Colonic mucosa (tissue), 4 donors: Measurements from ENCODE around the gene FOXD2. TPM values are rescaled to one million over a fixed set of nuclear protein-coding genes. Genes with fewer than 3 reads are reported as not detected.

ENCODE experiments used
- DNase-seq: peaks from one replicate; pipeline ENCODE4 v3.0.0-alpha.2; 2020
- H3K27ac ChIP-seq: fragments of 200-600 bp; one replicate; pipeline ENCODE4 v1.8.0; 2021
- H3K27me3 ChIP-seq: fragments of 200-600 bp; one replicate; pipeline ENCODE4 v1.8.0; 2021
- H3K36me3 ChIP-seq: fragments of 200-600 bp; one replicate; pipeline ENCODE4 v1.8.0; 2021
- H3K4me1 ChIP-seq: fragments of 200-600 bp; one replicate; pipeline ENCODE4 v1.8.0; 2021; ENCODE audit warnings: mild to moderate bottlenecking
- H3K4me3 ChIP-seq: fragments of 200-600 bp; one replicate; pipeline ENCODE4 v1.8.0; 2021
- H3K9ac ChIP-seq, 2 donors: one replicate each; pipeline ENCODE4 v1.7.0; 2013; ENCODE audit warnings: control low read depth in 2 of 2, low read depth in 2 of 2, low read length in 2 of 2
- H3K9me3 ChIP-seq: fragments of 200-600 bp; one replicate; pipeline ENCODE4 v1.8.0; 2021
- intact Hi-C: fragments of 100-400 bp; cut with DNase I; formaldehyde crosslinking; loops from one replicate; pipeline ENCODE4 v1.14.1; 2022
- total RNA-seq, 2 donors: library from RNA; stranded (reverse); fragmentation: NEBNext Ultra II Directional in 1 of 2; extraction: Animal tissue kit (Norgen Biotek cat#: 25700) in 1 of 2; gene quantifications; one replicate each; pipeline ENCODE4 v1.2.1, GENCODE V29; 2021
- TF ChIP-seq, protein P1 (sequence below): fragments of 200-600 bp; IDR thresholded peaks from one replicate; pipeline ENCODE4 v1.8.0; 2022; ENCODE audit warnings: antibody characterized with exemption, mild to moderate bottlenecking
- donor health status: healthy.
- donor health status: DM: no; HTN: no; CAD: no.
- donor health status: DM: no; HTN: no; CAD: no.

Gene FOXD2
- total RNA-seq, 2 donors from 2014 or later: 22.5 to 25.1 TPM

DNA sequence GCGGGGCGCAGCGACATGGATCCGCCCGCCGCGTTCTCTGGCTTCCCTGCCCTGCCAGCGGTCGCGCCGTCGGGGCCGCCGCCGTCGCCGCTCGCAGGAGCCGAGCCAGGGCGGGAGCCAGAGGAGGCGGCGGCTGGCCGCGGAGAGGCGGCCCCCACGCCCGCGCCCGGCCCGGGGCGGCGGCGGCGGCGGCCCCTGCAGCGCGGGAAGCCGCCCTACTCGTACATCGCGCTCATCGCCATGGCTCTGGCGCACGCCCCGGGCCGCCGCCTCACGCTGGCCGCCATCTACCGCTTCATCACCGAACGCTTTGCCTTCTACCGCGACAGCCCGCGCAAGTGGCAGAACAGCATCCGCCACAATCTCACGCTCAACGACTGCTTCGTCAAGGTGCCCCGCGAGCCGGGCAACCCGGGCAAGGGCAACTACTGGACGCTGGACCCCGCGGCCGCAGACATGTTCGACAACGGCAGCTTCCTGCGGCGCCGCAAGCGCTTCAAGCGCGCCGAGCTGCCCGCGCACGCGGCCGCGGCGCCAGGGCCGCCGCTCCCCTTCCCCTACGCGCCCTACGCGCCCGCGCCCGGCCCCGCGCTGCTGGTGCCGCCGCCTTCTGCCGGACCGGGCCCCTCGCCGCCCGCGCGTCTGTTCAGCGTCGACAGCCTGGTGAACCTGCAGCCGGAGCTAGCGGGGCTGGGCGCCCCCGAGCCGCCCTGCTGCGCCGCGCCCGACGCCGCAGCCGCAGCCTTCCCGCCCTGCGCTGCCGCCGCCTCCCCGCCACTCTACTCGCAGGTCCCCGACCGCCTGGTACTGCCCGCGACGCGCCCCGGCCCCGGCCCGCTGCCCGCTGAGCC lies 21.3 kb upstream of the FOXD2 start:
- Histone ChIP-seq H3K9me3 (no peaks in the 10 kb centered on the region), H3K9ac (no peak overlapping the region), H3K4me1 (no peaks in the 10 kb centered on the region), H3K27me3 (peaks cover 7% of the 10 kb centered on the region), H3K27ac (no peak overlapping the region), H3K36me3 (no peaks in the 10 kb centered on the region), H3K4me3 (peak overlapping the region; percentile 17)
- DNase-seq: no peak
- TF ChIP-seq, protein P1, sequence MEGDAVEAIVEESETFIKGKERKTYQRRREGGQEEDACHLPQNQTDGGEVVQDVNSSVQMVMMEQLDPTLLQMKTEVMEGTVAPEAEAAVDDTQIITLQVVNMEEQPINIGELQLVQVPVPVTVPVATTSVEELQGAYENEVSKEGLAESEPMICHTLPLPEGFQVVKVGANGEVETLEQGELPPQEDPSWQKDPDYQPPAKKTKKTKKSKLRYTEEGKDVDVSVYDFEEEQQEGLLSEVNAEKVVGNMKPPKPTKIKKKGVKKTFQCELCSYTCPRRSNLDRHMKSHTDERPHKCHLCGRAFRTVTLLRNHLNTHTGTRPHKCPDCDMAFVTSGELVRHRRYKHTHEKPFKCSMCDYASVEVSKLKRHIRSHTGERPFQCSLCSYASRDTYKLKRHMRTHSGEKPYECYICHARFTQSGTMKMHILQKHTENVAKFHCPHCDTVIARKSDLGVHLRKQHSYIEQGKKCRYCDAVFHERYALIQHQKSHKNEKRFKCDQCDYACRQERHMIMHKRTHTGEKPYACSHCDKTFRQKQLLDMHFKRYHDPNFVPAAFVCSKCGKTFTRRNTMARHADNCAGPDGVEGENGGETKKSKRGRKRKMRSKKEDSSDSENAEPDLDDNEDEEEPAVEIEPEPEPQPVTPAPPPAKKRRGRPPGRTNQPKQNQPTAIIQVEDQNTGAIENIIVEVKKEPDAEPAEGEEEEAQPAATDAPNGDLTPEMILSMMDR: no peak
- intact Hi-C loops: no loop called here

DNA sequence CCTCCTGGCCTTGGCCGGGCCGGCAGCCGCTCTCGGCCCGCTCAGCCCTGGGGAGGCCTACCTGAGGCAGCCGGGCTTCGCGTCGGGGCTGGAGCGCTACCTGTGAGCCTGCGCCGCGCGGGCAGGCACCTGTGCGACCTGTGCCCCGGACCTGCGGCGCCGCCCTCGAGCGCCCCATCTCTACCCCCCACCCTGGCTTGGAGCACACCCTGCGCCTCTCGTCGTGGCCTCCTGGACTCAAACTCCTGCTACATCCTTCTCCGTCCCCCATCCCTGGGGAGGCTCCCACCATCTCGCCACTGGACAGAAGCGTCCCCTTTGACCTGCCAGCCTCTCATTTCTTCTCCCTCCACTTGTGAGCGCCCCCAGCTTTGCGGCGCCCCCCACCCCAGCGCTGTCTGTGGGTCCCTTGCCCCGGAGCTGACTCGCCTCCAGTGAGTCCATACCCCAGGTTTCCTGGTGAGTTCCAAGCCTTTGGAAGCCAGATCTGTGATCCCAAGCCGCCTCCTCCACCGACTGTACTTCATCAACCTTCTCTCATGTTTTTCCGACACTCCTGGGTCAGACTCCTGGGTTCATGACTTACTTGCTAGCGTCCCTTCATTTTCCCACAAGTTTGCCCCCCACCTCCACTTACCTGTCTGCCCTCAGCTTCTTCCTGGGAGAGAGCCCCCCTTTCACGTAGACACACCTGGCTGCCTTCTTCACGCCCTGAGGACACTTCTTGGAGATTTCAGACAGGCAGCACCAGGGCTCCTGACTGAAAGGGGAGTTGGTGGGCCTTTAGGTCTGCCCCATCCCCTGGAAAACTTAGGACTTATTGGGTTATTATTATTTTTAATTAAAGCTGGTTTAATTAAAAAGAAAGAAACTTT lies 20.4 kb upstream of the FOXD2 start:
- no peaks in the 10 kb centered on the region for H3K9me3 ChIP-seq
- TF ChIP-seq, protein P1: no peak
- DNase-seq: no peak
- H3K36me3 ChIP-seq: no peaks in the 10 kb centered on the region
- peaks cover 7% of the 10 kb centered on the region for H3K27me3 ChIP-seq
- H3K9ac ChIP-seq: no peak overlapping the region
- H3K27ac ChIP-seq: no peak overlapping the region
- H3K4me3 ChIP-seq: peak overlapping the region; percentile 17
- no peaks in the 10 kb centered on the region for H3K4me1 ChIP-seq
- intact Hi-C loops: no loop called here

DNA sequence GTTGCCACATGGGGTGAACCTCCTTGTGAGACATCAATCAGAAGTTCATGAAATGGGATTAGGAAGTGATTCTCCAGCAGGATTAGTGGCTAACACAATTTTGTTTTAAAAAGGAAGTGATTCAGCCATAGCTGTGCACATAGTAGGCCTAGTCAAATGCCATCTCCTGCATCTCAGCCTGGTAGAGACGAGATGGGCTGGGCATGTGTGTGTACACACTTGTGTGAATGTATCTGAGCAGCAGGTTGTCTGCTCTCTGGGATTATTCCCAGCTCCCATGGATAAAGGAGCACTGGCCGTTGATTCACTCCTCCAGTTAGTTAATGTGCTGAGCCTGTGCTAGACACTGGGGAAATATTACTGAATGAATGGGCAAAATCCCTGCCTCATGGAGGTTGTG lies 19.7 kb upstream of the FOXD2 start:
- DNase-seq: no peak
- Histone ChIP-seq H3K36me3 (no peaks in the 10 kb centered on the region), H3K27ac (no peak overlapping the region), H3K9me3 (no peaks in the 10 kb centered on the region), H3K9ac (no peak overlapping the region), H3K4me3 (no peak overlapping the region), H3K4me1 (no peaks in the 10 kb centered on the region), H3K27me3 (peaks cover 7% of the 10 kb centered on the region)
- TF ChIP-seq, protein P1: no peak
- intact Hi-C loops: no loop called here

DNA sequence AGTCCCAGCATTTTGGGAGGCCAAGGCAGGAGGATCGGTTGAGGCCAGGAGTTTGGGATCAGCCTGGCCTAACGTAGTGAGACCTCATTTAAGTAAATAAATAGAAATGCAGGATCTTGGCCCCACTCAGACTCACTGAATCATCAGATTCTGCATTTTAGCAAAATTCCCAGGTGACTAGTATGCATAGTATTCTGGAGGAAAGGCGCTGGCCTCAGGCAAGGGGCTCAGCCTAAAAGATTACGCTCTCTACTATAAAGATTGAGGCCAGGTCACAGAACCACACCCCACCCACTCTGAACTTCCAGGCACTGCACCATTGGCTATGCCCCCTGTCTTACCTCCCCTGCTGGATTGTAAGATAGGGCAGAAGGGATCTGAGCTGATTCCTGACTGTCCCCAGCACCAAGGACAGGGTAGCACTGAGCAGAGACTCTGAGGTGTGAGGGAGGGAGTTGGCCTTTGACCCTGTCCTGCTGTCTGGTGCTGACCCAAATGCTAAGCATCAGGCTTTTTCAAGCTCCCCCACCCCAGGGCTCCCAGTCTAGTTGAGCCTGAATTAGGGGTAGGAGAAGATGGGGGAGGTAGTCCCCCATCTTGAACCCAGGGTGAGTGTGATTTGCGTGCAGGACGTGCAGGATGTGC lies 19.0 kb upstream of the FOXD2 start:
- no peak for DNase-seq
- H3K27me3 ChIP-seq: peaks cover 7% of the 10 kb centered on the region

DNA sequence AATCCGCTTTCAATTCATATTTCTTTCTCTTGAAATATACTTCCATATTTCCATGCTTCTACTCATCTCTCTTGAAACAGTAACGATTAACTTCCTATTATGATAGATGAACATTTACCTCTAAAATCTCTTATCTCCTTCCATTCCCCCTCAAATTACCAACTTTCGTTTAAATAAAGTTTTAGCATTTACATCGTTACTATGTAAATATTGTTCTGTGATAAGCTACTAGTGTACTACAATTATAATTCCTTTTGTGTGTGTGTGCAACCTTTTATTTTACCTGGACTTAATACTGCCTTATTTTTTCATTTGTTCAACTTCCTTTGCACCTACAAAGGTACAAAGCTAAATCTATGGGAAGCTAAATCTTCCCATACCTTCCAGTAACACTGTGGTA lies 17.3 kb upstream of the FOXD2 start:
- H3K9me3 ChIP-seq: no peaks in the 10 kb centered on the region
- no peak overlapping the region for H3K27ac ChIP-seq
- H3K4me3 ChIP-seq: no peak overlapping the region
- H3K4me1 ChIP-seq: no peaks in the 10 kb centered on the region
- intact Hi-C loops: loop anchor here (10.0 kb wide), 1 partner anchor 236 kb away; no protein-coding TSS in a partner anchor
- peaks cover 7% of the 10 kb centered on the region for H3K27me3 ChIP-seq
- no peak overlapping the region for H3K9ac ChIP-seq
- no peaks in the 10 kb centered on the region for H3K36me3 ChIP-seq
- DNase-seq: no peak
- TF ChIP-seq, protein P1: no peak

More for the DNA sequence above, 19.0 kb upstream of the FOXD2 start:
- Histone ChIP-seq H3K36me3 (no peaks in the 10 kb centered on the region), H3K9me3 (no peaks in the 10 kb centered on the region), H3K27ac (no peak overlapping the region), H3K4me1 (no peaks in the 10 kb centered on the region), H3K4me3 (no peak overlapping the region), H3K9ac (no peak overlapping the region)
- TF ChIP-seq, protein P1: no peak
- intact Hi-C loops: no loop called here
